IMR-90 (cell line): ENCODE results near the gene RORB. TPM values are rescaled to one million over a fixed set of nuclear protein-coding genes. Genes with fewer than 3 reads are reported as not detected.

ENCODE experiments used
- ATAC-seq: fragments of 200-7000 bp; cut with Tn5 transposase; 2 replicates; pipeline ENCODE4 v1.9.1; 2020; ENCODE audit warnings: low read depth, mild to moderate bottlenecking, moderate library complexity
- BruUV-seq: library from RNA; stranded (reverse); fragments of 400-500 nt; replicated peaks from 2 replicates; lab custom pipeline; 2021; lab: Mats Ljungman, UMichigan
- CTCF ChIA-PET: fragments of 300-600 bp; formaldehyde crosslinking; extraction: SDS; loops from one replicate; lab custom pipeline; 2021; ENCODE audit warnings: antibody characterized with exemption; lab: Yijun Ruan, JAX
- POLR2A ChIA-PET: fragments of 300-600 bp; sonication (Branson Sonifier 250); formaldehyde crosslinking; loops from one replicate; lab custom pipeline; 2022; ENCODE audit warnings: antibody characterized with exemption; ENCODE audit not compliant: unreplicated experiment; lab: Charles Lee
- DNase-seq: peaks from one replicate; pipeline ENCODE4 v3.0.0; 2013
- H2AFZ ChIP-seq: replicated peaks from 2 replicates; pipeline ENCODE3; 2013; ENCODE audit warnings: low read length, mild to moderate bottlenecking; ENCODE audit not compliant: poor library complexity
- H2AK5ac ChIP-seq: 2 replicates; pipeline ENCODE4 v1.6.1; 2013; ENCODE audit warnings: low read depth, low read length, inconsistent platforms
- H2AK9ac ChIP-seq: replicated peaks from 2 replicates; pipeline ENCODE3; 2013; ENCODE audit warnings: mild to moderate bottlenecking, low read depth, low read length, moderate library complexity; ENCODE audit not compliant: poor library complexity
- H2BK120ac ChIP-seq: 2 replicates; pipeline ENCODE4 v1.6.1; 2013; ENCODE audit warnings: low read depth, low read length, inconsistent platforms
- H2BK15ac ChIP-seq: 3 replicates; pipeline ENCODE4 v1.6.1; 2013; ENCODE audit warnings: low read depth, low read length, inconsistent platforms
- H2BK20ac ChIP-seq: 2 replicates; pipeline ENCODE4 v1.6.1; 2013; ENCODE audit warnings: low read depth, mild to moderate bottlenecking, inconsistent platforms, low read length, moderate library complexity
- H2BK5ac ChIP-seq: 2 replicates; pipeline ENCODE4 v1.6.1; 2013; ENCODE audit warnings: mild to moderate bottlenecking, low read depth, low read length, inconsistent platforms; ENCODE audit not compliant: poor library complexity, severe bottlenecking
- H3K14ac ChIP-seq: replicated peaks from 2 replicates; pipeline ENCODE4 v1.6.1; 2013; ENCODE audit warnings: low read depth, low read length, inconsistent platforms
- H3K18ac ChIP-seq: 2 replicates; pipeline ENCODE4 v1.6.1; 2013; ENCODE audit warnings: low read depth, low read length, control low read depth
- H3K23ac ChIP-seq: 2 replicates; pipeline ENCODE4 v1.6.1; 2013; ENCODE audit warnings: low read depth, low read length, inconsistent platforms
- H3K27ac ChIP-seq: 2 replicates; pipeline ENCODE4 v1.5.1; 2013; ENCODE audit warnings: mild to moderate bottlenecking, control low read depth, low read length; ENCODE audit not compliant: insufficient read depth
- H3K27me3 ChIP-seq: 2 replicates; pipeline ENCODE4 v1.6.1; 2013; ENCODE audit warnings: low read length; ENCODE audit not compliant: control insufficient read depth, insufficient read depth
- H3K36me3 ChIP-seq: 2 replicates; pipeline ENCODE4 v1.6.1; 2013; ENCODE audit warnings: low read length, mixed read lengths; ENCODE audit not compliant: control insufficient read depth, insufficient read depth
- H3K4ac ChIP-seq: 2 replicates; pipeline ENCODE4 v1.6.1; 2013; ENCODE audit warnings: low read depth, low read length, inconsistent platforms
- H3K4me1 ChIP-seq: 2 replicates; pipeline ENCODE4 v1.6.1; 2013; ENCODE audit warnings: low read length, mixed read lengths; ENCODE audit not compliant: control insufficient read depth, insufficient read depth
- H3K4me2 ChIP-seq: 2 replicates; pipeline ENCODE4 v1.6.1; 2013; ENCODE audit warnings: low read depth, mild to moderate bottlenecking, control low read depth, low read length, moderate library complexity
- H3K4me3 ChIP-seq: 2 replicates; pipeline ENCODE4 v1.5.1; 2013; ENCODE audit warnings: low read depth, mild to moderate bottlenecking, control low read depth, low read length, moderate library complexity; ENCODE audit not compliant: insufficient read depth
- H3K56ac ChIP-seq: 2 replicates; pipeline ENCODE4 v1.6.1; 2013; ENCODE audit warnings: low read length, inconsistent platforms; ENCODE audit not compliant: insufficient read depth; ENCODE audit errors: extremely low read depth
- H3K79me1 ChIP-seq, 2 experiments: 2 replicates each; pipeline ENCODE4 v1.6.1; 2013; ENCODE audit warnings: low read length in 2 of 2, inconsistent platforms in 1 of 2, low read depth in 1 of 2
- H3K9ac ChIP-seq: 2 replicates; pipeline ENCODE4 v1.6.1; 2013; ENCODE audit warnings: low read depth, low read length, control low read depth
- H3K9me1 ChIP-seq: 2 replicates; pipeline ENCODE4 v1.6.1; 2013; ENCODE audit warnings: low read length, inconsistent platforms; ENCODE audit not compliant: insufficient read depth
- H3K9me3 ChIP-seq: 2 replicates; pipeline ENCODE4 v1.6.1; 2013; ENCODE audit warnings: low read length; ENCODE audit not compliant: control insufficient read depth, insufficient read depth
- H4K20me1 ChIP-seq: 2 replicates; pipeline ENCODE4 v1.6.1; 2013; ENCODE audit warnings: low read length, inconsistent platforms; ENCODE audit not compliant: insufficient read depth
- H4K5ac ChIP-seq: 2 replicates; pipeline ENCODE4 v1.6.1; 2013; ENCODE audit warnings: mild to moderate bottlenecking, low read depth, low read length, control low read depth
- H4K8ac ChIP-seq, 2 experiments: 2 replicates each; pipeline ENCODE4 v1.6.1; 2013; ENCODE audit warnings: low read depth in 2 of 2, low read length in 2 of 2, control low read depth in 1 of 2, inconsistent platforms in 1 of 2
- H4K91ac ChIP-seq: 2 replicates; pipeline ENCODE4 v1.6.1; 2013; ENCODE audit warnings: low read depth, low read length, inconsistent platforms; ENCODE audit not compliant: insufficient read depth
- BHLHE40 ChIP-seq: fragments of 150-350 bp; IDR thresholded peaks from 2 replicates; pipeline ENCODE4 v1.6.1; 2016; ENCODE audit warnings: mild to moderate bottlenecking, low read depth, low read length
- ELK1 ChIP-seq: fragments of 150-350 bp; IDR thresholded peaks from 2 replicates; pipeline ENCODE4 v1.6.1; 2016; ENCODE audit warnings: low read depth, mild to moderate bottlenecking, low read length, moderate library complexity, borderline replicate concordance
- MAZ ChIP-seq: IDR thresholded peaks from 2 replicates; pipeline ENCODE4 v1.6.1; 2012; ENCODE audit warnings: low read depth, mild to moderate bottlenecking, low read length, improper control_type of control experiment, moderate library complexity, borderline replicate concordance
- POLR2A ChIP-seq: IDR thresholded peaks from 2 replicates; pipeline ENCODE4 v1.6.1; 2012; ENCODE audit warnings: mild to moderate bottlenecking, low read depth, low read length
- RAD21 ChIP-seq: IDR thresholded peaks from 2 replicates; pipeline ENCODE4 v1.6.1; 2012; ENCODE audit warnings: low read length, improper control_type of control experiment
- RCOR1 ChIP-seq: IDR thresholded peaks from 2 replicates; pipeline ENCODE4 v1.6.1; 2012; ENCODE audit warnings: mild to moderate bottlenecking, low read length, improper control_type of control experiment; ENCODE audit not compliant: insufficient replicate concordance
- WGBS, 2 experiments: methylation state at CpG; one replicate each; pipeline versions ENCODE4 v1.1.5 to v1.1.7; 2013; ENCODE audit warnings: missing lambda C conversion rate in 2 of 2; ENCODE audit not compliant: insufficient read length in 1 of 2; ENCODE audit errors: extremely low coverage in 2 of 2; 5-methylcytosine and 5-hydroxymethylcytosine counted together
- dilution Hi-C: fragments of 300-500 bp; cut with HindIII; formaldehyde crosslinking; loops from one replicate; pipeline ENCODE4 v1.14.3; 2018; ENCODE audit warnings: low sequenced_read_pairs; ENCODE audit not compliant: unreplicated experiment
- in situ Hi-C: fragments of 300-500 bp; cut with MboI; formaldehyde crosslinking; loops from 3 replicates; pipeline ENCODE4 v1.14.3; 2019; ENCODE audit warnings: low sequenced_read_pairs, inconsistent platforms, mixed read lengths
- intact Hi-C: fragments of 100-400 bp; cut with micrococcal nuclease; formaldehyde crosslinking; loops from 2 replicates; pipeline ENCODE4 v1.10.0; 2022
- polyA plus RNA-seq, 3 experiments: library from polyadenylated mRNA; depleted of rRNA; stranded (reverse); fragments of >200 nt; gene quantifications; 2 replicates each; pipeline ENCODE4 v1.2.3, GENCODE V29; 2012; ENCODE audit warnings: low replicate concordance in 1 of 3
- total RNA-seq: library from RNA; depleted of rRNA; stranded (reverse); fragments of >200 nt; gene quantifications from 2 replicates; pipeline ENCODE4 v1.2.3, GENCODE V29; 2012

Gene RORB
- total and polyA plus RNA-seq, 2 of the 4 experiments (the other 2 are of a cell fraction): not detected

GRCh38 chr9:74527718-74528117 is 30.6 kb downstream of the RORB start:
- intact Hi-C loops: no loop called here
- no peak overlapping the region for H3K27ac ChIP-seq
- H3K79me1 ChIP-seq: no peaks in the 10 kb centered on the region
- H3K4me1 ChIP-seq: no peaks in the 10 kb centered on the region
- no peak overlapping the region for H3K14ac ChIP-seq
- H4K91ac ChIP-seq: no peak overlapping the region
- H2AK5ac ChIP-seq: no peak overlapping the region
- no peak overlapping the region for H2BK5ac ChIP-seq
- H3K9me3 ChIP-seq: no peaks in the 10 kb centered on the region
- in situ Hi-C loops: no loop called here
- H3K9me1 ChIP-seq: no peaks in the 10 kb centered on the region
- H3K4ac ChIP-seq: no peak overlapping the region
- H4K5ac ChIP-seq: no peak overlapping the region
- H2AK9ac ChIP-seq: no peak overlapping the region
- H2BK15ac ChIP-seq: no peak overlapping the region
- no peaks in the 10 kb centered on the region for H4K20me1 ChIP-seq
- no peak overlapping the region for H3K18ac ChIP-seq
- whole genome bisulfite sequencing, 2 experiments: no CpG with 5 or more reads among the region's 5 CpGs
- no peak for ATAC-seq
- H4K8ac ChIP-seq: no peak overlapping the region
- no peak overlapping the region for H2BK20ac ChIP-seq
- no peak overlapping the region for H3K4me2 ChIP-seq
- no peak overlapping the region for H3K23ac ChIP-seq
- no peak overlapping the region for H2BK120ac ChIP-seq
- TF ChIP-seq MAZ (no peak), RCOR1 (no peak), ELK1 (no peak), RAD21 (no peak), POLR2A (no peak), BHLHE40 (no peak)
- DNase-seq: no peak
- dilution Hi-C loops: no loop called here
- CTCF ChIA-PET: no interaction called here
- H3K4me3 ChIP-seq: no peak overlapping the region
- BruUV-seq: no TSS peak
- H3K36me3 ChIP-seq: no peaks in the 10 kb centered on the region
- POLR2A ChIA-PET: no interaction called here
- no peaks in the 10 kb centered on the region for H3K27me3 ChIP-seq
- H2AFZ ChIP-seq: no peak overlapping the region
- no peak overlapping the region for H3K56ac ChIP-seq
- H3K9ac ChIP-seq: no peak overlapping the region
